ENCODE data around the gene C5orf46.

The C5orf46 gene

DNA sequence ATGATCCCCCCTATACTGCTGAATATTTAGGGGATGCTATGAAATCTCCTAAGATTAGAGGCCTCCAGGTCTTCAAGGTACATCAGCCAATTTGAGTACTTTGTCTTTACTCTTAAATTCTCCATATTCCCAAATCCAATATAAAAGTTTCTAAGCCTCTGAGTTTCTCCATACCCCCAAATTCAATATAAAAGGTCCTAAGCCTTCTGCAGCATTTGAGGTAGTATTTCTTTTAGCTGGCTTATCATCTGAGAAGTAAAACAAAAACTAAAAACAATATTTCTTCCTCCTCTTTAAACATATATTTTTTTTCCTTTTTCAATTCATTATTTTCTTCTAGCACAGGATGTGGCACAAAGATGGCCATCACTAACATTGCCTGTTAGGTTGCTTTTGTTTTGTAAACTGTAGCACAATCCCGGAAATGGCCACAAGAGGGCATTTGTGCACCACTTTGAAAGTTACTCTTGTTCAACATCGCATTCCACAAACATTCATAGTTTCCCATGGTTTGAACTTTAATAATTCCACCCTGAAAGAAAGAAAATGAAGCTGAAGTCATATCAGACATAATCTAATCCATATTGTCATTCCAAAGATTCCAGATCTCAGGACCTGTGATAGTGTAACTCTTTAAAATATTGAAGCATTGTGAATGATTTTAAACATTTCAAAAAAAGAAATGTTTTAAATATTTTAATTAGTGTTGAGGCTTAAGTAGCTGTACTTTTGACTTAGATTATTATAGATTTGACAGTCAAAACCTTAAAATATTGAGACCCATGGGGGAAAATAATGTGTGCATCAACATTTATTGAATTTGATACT lies 48.8 kb downstream of the C5orf46 start:
- peak; percentile 45 for DNase-seq (ENCODE audit: low read depth)

DNA sequence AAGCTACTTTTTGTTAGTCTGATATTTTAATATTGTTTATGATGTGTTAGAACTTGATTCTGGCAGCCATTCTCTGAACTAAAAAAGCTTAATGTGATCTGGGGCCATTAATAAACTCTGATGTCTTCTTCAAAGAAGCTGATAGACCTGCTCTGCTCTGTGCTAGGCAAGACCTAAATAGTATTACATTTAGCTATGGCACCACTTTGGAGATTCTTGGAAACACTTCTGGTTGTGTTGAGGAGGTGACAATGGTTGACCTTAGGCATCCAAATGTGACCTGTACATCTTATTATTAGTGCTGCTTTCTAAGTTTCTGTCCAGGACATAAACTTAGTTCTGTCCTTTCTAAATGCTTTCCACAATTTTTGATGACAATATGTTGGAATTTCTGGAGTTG lies 49.5 kb downstream of the C5orf46 start:
- no peak for DNase-seq (ENCODE audit: low read depth)

DNA sequence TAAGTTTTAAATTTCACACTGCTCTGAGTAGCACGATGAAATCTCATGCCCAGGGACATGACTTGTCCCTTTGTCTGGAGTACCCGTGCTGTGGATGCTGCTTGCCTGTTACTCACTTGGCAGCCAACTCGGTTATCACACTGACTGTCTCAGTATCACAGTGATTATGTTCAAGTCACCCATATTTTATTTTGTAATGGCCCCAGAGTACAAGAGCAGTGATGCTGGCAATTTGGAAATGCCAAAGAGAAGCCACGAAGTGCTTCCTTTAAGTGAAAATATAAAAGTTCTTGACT lies 50.6 kb downstream of the C5orf46 start:
- DNase-seq (ENCODE audit: low read depth) = no peak

DNA sequence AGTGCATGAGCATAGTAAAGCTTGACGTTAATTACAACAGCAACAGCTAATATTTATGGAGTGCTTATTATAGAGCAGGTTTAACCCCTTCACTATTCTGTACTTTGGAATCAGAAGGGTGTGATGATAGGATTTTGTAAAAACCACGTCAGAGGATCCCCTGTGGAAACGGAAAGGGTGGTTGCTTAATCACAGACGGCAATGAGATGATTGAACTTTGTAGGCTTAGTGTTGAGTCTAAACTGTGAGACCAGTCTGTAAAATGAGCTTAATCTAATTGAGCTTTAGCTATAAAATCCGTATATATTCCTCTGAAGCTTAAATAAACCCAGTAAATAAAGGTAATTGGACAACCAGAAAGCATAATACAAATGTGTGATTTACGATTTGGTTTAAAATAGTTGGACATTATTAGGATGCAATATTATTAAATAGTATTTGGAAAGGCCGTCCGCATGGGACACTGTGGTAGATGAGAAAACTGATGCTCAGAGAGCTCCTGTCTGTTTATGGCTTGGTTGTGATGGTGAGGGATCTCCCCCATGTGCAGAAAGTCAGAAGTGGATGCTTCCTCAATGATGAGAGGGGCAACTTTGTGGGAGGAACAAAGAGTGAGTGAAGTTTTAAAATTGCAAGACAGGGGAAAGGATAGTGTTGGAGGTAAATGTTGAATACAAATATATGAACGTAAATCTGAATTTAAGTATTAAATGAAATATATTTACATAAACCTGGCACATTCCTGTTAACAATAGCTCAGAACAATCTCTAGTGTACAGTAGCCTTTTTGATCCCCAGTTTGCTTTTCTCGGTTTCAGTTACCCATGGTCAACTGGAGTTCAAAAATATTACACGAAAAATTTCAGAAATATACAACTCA lies 51.2 kb downstream of the C5orf46 start:
- no peak for DNase-seq (ENCODE audit: low read depth)

DNA sequence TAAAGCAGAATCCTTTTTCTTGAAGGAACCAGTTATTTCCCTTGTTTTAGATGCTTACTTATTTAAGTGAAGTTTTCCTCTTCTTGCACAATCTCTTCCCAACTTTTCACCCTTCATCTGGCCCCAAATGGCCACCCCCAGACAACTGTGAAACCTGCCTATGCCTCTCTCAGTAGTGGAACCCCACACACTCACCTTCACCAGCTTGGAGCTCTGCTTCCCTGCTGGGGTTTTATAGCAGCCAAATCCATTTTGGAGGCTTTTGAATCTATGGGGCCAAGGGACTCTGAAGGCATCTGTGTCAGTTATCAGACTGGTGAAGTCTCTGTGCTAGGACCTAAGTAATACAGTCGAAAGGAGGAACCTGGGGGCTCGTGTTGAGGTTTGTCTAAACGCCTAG lies 52.0 kb downstream of the C5orf46 start:
- no peak for DNase-seq (ENCODE audit: low read depth)

DNA sequence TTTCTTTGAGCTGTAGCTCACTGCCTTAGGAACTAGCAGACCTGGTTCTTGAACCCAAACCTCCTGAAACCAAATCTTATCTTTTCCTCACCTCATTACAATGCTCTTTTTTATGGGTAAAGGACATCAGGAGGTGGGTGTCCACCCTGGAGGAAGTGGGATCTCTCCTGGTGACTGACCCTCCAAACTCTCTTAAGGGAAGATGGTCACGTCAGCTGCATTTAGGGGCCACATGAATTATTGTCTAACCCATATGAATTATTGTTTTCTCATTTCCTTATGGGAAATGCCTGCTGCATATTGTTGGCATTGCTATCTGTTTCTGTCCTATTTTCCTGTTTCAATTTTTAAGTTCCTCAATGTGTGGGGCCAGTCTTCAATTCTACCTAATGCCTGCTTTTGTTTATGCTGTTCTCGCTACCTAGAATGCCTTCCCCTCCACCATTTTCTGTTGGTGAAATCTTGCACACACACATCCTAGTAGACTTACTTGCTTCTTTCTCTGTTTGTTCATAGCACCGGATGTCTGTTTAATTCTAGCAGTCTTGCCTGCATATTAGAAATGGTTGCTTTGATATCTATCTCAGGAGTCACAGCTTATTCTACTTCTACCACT lies 52.9 kb downstream of the C5orf46 start:
- DNase-seq (ENCODE audit: low read depth) = no peak

DNA sequence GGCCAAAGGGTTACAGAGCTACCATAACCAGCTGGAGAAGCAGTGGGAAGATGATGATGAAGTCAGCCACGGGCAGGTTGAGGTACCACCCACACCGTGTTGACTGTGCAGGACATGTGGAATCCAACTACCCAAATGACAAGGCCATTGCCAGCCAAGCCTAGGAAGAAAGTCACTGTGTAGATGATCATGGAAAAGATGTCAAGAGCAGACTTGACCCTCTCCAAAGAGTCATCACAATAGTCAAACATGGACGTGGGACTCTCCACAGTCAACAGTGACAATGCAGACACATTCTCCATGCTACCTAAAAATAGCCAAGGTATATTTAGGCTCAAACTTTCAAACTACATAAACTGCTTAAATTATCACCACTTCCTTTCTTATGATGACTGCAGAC lies 54.0 kb downstream of the C5orf46 start:
- no peak for DNase-seq (ENCODE audit: low read depth)

DNA sequence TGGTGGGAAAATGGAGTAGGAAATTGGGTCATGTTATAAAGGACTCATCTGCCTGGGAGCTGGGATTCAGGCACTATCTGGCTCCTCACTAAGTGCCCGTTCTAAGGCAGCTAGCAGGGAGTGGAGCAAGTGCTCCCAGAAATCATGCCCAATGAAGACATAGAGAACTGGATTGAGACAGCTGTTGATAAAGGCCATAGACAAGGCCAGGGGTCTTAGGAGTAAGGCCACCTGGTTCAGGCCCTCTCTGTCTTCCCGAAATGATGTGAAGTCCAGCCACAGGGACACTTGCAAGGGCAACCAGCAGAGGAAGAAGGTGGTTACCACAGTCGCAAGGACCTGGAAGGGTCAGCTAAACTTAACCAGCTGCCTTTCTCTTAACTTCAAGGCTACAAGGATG lies 54.8 kb downstream of the C5orf46 start:
- DNase-seq (ENCODE audit: low read depth) = no peak

DNA sequence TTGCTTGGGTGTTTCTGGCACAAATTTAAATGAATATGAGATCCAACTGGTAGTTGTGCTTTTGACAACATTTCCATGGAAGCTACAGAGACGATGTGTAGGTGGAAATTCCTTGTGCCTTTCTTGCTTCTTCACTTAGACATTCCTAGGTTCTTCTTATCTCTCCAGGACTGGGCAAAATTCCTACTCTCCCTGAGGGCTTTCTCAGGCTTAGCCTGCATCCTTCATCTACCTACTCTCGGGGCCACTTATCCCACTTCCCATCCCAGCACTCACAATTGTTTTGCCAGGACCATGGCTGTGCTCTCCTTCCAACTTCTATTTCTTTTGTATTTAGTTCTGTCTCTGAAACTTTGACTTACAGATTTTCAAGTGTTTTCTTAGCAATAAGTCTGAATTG lies 57.1 kb downstream of the C5orf46 start:
- no peak for DNase-seq (ENCODE audit: low read depth)

DNA sequence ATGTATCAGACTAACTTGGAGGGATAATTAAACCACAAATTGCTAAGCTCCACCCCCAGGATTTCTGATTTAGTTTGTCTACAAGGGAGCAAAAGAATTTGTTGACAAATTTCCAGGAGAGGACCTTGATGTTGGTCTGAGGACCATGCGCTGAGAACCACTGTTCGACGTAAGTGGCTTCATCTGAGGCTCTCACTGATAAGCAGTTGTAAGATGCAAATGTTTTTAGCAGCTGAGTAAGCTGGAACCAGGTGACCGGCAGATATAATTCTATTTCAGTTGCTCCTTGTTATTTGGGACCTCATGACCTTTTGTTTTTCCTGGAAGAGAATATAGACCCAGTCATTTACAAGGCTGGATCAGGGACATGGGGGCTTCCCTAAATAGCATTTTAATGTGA lies 60.7 kb downstream of the C5orf46 start:
- no peak for DNase-seq (ENCODE audit: low read depth)

DNA sequence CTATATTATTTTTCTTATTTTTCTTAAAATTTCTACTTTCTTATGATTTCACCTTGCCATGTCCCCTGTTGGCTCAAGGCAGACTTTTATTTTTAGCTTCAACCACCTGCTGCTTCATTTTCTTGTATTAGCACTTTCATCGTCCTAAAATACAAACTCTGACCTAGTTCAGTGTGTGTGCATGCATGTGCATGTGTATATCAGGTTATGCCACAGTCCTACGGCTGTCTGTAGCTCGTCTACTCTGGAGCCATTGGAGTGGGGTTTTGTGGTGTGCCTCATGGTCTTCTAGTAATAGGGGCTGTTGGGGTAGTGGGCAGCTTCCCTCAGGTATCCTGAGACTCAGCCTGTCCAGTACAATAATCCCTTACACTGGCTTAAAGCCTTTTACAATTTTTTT lies 61.5 kb downstream of the C5orf46 start:
- DNase-seq (ENCODE audit: low read depth) = no peak

DNA sequence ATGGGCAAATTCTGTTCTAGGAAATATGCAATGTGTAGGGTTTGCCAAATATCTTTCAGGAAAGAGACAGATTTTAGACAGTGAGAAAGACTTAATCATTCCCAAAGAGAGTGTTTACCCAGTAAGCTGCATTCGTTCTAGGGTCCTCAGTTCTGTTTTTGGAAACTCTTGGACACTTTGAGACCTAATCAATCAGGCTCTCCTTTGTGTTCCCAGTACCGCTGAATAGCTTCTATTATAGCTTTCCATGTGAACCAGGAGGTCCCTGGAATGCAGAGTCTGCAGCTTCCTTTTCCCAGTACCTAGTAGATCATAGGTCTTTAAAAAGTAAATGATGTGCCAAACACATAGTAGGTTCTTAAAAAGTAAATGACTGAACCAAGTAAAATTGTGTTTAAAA lies 63.5 kb downstream of the C5orf46 start:
- no peak for DNase-seq (ENCODE audit: low read depth)

All from HS-5 (cell line).